GM12878 (cell line): ENCODE data around the gene DPH7.

ENCODE experiments used
- CBFB ChIP-seq: IDR thresholded peaks from 2 replicates; pipeline ENCODE4 v1.6.1; 2016; ENCODE audit warnings: antibody characterized with exemption, low read depth
- CREM ChIP-seq: IDR thresholded peaks from 2 replicates; pipeline ENCODE4 v1.6.1; 2014; ENCODE audit warnings: antibody characterized with exemption, low read depth
- POLR2A ChIP-seq: IDR thresholded peaks from 2 replicates; pipeline ENCODE4 v1.6.1; 2011; ENCODE audit warnings: low read depth, mild to moderate bottlenecking, low read length

DNA sequence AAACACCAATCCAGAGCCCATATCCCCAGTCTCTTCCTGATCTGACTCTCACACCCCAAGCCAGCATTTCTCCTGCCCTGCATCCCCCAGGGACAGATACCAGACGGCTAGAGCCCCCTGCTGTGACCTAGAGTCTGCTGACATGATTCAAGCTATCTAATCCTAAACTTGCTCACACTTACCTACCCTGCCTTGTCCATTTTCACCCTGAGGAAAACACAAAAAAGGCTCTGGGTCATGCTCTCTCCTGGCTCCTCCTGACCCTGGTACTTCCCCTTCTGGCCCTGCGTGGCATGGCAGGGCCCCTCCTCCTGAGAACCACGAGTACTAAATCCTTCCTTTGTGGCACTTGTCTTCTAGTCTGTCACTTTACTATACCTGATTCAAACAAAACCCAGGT is 23.9 kb upstream of the DPH7 start:
- TF ChIP-seq POLR2A (no peak), CREM (no peak), CBFB (no peak)
